Lower leg skin (tissue), 3 donors: ENCODE results near the gene BCL7B.

Experiments used
- CTCF ChIP-seq, 3 donors: fragments of 450-650 bp; IDR thresholded peaks; one replicate each; pipeline ENCODE4 v1.5.1; 2016; ENCODE audit warnings: antibody characterized with exemption in 3 of 3, mild to moderate bottlenecking in 3 of 3, moderate library complexity in 2 of 3
- POLR2A ChIP-seq, 2 donors: fragments of 450-650 bp; IDR thresholded peaks; one replicate each; pipeline ENCODE4 v1.6.1; 2016 to 2017; ENCODE audit warnings: antibody characterized with exemption in 2 of 2, mild to moderate bottlenecking in 1 of 2, moderate library complexity in 1 of 2

GRCh38 chr7:73537051-73537450, 20.4 kb downstream of the BCL7B start:
- TF ChIP-seq POLR2A (IDR thresholded peaks at IDR 0.05) (no peak), CTCF (IDR thresholded peaks at IDR 0.05) (no peak)
